Vagina (tissue), 2 donors: Measurements from ENCODE around the gene ZNF70.

Experiments used
- CTCF ChIP-seq, 3 experiments: fragments of 450-650 bp in 2 of 3; fragments of 200-600 bp in 1 of 3; sonication (generic) in 1 of 3; IDR thresholded peaks; one replicate each; pipeline ENCODE4 v1.5.1; 2017 to 2019; ENCODE audit warnings: antibody characterized with exemption in 3 of 3, mild to moderate bottlenecking in 2 of 3, moderate library complexity in 2 of 3
- POLR2A ChIP-seq, 2 donors: fragments of 450-650 bp; IDR thresholded peaks; one replicate each; pipeline ENCODE4 v1.6.1; 2017; ENCODE audit warnings: antibody characterized with exemption in 2 of 2, mild to moderate bottlenecking in 2 of 2, moderate library complexity in 2 of 2
- POLR2AphosphoS5 ChIP-seq, 2 donors: sonication (generic); formaldehyde crosslinking; IDR thresholded peaks; one replicate each; pipeline ENCODE4 v1.9.0; 2017; ENCODE audit warnings: antibody characterized with exemption in 2 of 2, mild to moderate bottlenecking in 2 of 2, low read depth in 1 of 2; ENCODE audit not compliant: insufficient read depth in 1 of 2

GRCh38 chr22:23743303-23743705 lies 7.6 kb downstream of the ZNF70 start:
- no peak for TF ChIP-seq CTCF (IDR thresholded peaks at IDR 0.05)
- TF ChIP-seq POLR2AphosphoS5 (IDR thresholded peaks at IDR 0.05; ENCODE audit: insufficient read depth in 1 of 2, low read depth in 1 of 2): no peak
- no peak for TF ChIP-seq POLR2A (IDR thresholded peaks at IDR 0.05)
